ENCODE results near the gene DNAH9. TPM values are rescaled to one million over a fixed set of nuclear protein-coding genes. Genes with fewer than 3 reads are reported as not detected.

DNAH9 gene
- total RNA-seq, 4 donors from 2014 or later, result 0.13 to 0.19 TPM; not detected in 2

DNA sequence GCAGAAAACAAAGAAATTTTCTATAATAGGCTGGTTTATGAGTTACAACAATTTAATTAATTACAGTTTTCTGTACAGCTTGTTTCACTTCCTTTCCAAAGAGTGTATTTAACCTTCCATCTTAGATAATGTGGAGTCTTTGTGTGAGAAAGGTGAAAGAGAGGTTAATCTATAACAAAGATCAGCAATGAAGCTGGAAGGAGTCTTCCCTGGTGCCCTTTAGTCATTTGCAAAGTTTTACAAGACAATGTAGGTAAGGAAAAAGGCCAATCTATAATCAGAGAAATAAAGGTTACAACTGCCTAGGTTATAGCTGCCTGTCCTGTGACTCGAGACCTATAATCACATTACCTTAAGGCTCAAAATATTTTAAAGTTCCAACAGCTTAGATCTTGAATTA lies 257.0 kb downstream of the DNAH9 start:
- no peak overlapping the region for H3K27ac ChIP-seq

DNA sequence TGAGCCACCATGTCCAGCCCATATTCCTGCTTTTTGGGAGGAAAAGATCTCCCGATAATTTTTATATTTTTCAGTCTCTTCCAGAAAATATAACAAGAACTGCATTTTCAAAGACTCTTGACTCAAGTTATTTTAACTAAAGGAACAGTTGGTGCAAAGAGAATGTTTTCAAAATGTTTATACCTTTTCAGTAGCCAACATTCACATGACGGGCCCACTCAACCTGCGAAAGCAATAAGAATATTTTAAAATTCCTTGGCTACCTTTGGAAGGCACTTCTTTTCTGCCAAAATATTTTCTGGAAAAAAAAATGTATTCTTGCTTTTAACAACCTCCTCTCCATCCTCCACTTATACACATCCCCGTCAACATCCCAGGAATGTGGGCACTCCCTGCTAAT lies 258.7 kb downstream of the DNAH9 start:
- H3K4me1 ChIP-seq, result no peaks in the 10 kb centered on the region
- no peaks in the 10 kb centered on the region for H3K9me3 ChIP-seq
- TF ChIP-seq, protein P1, sequence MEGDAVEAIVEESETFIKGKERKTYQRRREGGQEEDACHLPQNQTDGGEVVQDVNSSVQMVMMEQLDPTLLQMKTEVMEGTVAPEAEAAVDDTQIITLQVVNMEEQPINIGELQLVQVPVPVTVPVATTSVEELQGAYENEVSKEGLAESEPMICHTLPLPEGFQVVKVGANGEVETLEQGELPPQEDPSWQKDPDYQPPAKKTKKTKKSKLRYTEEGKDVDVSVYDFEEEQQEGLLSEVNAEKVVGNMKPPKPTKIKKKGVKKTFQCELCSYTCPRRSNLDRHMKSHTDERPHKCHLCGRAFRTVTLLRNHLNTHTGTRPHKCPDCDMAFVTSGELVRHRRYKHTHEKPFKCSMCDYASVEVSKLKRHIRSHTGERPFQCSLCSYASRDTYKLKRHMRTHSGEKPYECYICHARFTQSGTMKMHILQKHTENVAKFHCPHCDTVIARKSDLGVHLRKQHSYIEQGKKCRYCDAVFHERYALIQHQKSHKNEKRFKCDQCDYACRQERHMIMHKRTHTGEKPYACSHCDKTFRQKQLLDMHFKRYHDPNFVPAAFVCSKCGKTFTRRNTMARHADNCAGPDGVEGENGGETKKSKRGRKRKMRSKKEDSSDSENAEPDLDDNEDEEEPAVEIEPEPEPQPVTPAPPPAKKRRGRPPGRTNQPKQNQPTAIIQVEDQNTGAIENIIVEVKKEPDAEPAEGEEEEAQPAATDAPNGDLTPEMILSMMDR (IDR thresholded peaks at IDR 0.05), result no peak
- no peak for TF ChIP-seq POLR2A (IDR thresholded peaks at IDR 0.05)
- no peaks in the 10 kb centered on the region for H3K27me3 ChIP-seq
- no peak for DNase-seq
- H3K4me3 ChIP-seq, result no peak overlapping the region
- H3K36me3 ChIP-seq, result no peaks in the 10 kb centered on the region
- no peak overlapping the region for H3K27ac ChIP-seq

More for the DNA sequence above, 257.0 kb downstream of the DNAH9 start:
- Histone ChIP-seq H3K9me3 (no peaks in the 10 kb centered on the region), H3K36me3 (no peaks in the 10 kb centered on the region), H3K4me1 (no peaks in the 10 kb centered on the region), H3K4me3 (no peak overlapping the region), H3K27me3 (no peaks in the 10 kb centered on the region)
- TF ChIP-seq, protein P1 (IDR thresholded peaks at IDR 0.05), result no peak
- TF ChIP-seq POLR2A (IDR thresholded peaks at IDR 0.05), result no peak
- no peak for DNase-seq

DNA sequence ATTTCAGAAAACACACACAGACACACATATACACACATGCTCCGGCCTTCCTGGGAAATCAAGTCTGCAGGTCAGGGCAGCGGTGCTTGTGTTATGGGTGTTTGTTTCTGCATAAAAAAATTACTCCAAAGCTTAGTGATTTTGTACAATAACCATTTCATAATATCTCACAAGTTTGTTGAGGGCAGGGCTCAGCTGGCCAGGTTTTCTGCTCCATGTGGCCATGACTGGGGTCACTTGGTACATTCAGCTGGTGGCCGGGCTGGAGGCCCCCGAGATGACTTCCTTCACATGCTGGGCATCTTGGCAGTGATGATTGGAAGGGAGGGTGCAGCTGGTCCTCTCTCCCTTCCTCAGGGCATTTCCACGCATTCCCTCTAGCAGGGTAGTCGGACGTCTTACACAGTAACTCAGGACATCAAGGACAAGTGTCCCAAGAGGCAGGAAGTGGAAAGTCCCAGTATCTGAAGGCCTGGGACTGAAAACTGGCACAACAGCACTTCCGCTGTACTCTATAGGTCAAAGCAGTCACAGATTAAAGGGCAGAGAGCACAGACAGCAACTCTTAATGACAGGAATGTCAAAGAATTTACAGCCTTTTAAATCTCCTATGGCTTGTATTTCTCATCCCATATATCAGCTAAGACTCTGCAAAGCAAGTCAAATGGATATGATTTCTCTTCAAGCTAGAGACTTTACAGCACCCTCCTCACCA lies 271.6 kb downstream of the DNAH9 start:
- Histone ChIP-seq H3K4me1 (no peaks in the 10 kb centered on the region), H3K9me3 (no peaks in the 10 kb centered on the region), H3K4me3 (no peak overlapping the region), H3K36me3 (no peaks in the 10 kb centered on the region), H3K27me3 (no peaks in the 10 kb centered on the region), H3K27ac (no peak overlapping the region)
- no peak for DNase-seq
- no peak for TF ChIP-seq POLR2A (IDR thresholded peaks at IDR 0.05)
- TF ChIP-seq, protein P1 (IDR thresholded peaks at IDR 0.05), result no peak

DNA sequence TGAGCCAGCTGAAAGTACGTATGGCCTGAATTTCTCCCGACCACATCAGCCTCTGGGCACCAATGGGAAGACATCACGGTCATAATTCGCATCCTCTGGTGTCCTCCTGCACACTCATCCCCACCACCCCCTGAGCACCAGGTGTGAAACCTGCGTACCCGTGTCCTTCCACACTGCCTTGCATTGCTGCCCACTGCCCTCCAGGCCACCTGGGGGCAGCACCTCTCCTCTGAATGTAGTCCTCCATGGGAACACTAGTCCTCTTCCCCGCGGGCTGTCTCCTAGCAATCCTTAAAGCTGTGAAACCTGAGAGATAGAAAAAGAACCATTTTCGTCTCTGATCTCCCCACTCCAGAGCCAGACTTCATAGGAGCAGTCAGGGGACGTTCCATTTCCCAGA lies 273.5 kb downstream of the DNAH9 start:
- Histone ChIP-seq H3K36me3 (no peaks in the 10 kb centered on the region), H3K4me3 (no peak overlapping the region), H3K27me3 (no peaks in the 10 kb centered on the region), H3K27ac (no peak overlapping the region), H3K4me1 (no peaks in the 10 kb centered on the region), H3K9me3 (no peaks in the 10 kb centered on the region)
- TF ChIP-seq, protein P1 (IDR thresholded peaks at IDR 0.05), result no peak
- TF ChIP-seq POLR2A (IDR thresholded peaks at IDR 0.05), result no peak
- no peak for DNase-seq

DNA sequence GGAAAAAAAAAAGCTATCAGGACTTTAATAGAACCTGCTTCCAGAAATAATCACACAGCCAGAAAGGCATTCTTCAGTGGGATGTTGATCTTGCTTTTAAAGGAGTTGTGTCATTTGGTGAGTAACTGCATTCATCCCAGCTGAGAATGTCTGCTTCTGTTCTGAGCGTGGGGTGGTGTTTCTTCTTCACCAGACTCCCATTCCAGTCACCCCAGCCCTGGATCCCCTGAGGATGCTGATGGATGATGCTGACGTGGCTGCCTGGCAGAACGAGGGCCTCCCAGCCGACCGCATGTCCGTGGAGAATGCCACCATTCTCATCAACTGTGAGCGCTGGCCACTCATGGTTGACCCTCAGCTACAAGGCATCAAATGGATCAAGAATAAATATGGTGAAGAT lies 276.5 kb downstream of the DNAH9 start:
- TF ChIP-seq POLR2A (IDR thresholded peaks at IDR 0.05), result no peak
- no peak for DNase-seq
- no peaks in the 10 kb centered on the region for H3K36me3 ChIP-seq
- no peaks in the 10 kb centered on the region for H3K9me3 ChIP-seq
- no peak overlapping the region for H3K27ac ChIP-seq
- no peaks in the 10 kb centered on the region for H3K4me1 ChIP-seq
- no peak overlapping the region for H3K4me3 ChIP-seq
- no peaks in the 10 kb centered on the region for H3K27me3 ChIP-seq

DNA sequence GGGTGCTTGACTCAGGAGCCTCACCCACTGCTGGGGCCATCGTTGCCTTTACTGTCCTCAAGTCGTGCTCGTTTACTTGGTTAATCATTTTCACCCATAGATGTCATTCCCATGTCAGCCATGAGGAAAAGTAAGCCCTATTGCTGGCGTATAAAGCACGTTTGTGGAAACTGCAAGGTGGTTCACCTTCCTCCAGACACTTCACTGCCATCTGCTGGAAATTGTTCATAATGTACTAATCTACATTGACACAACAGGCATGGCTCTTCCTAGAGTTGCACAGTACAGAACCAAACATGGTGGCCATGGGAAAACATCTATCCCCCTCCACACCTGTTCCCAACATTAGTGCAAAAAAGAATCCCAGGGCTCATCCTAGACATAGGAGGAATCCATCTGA lies 282.4 kb downstream of the DNAH9 start:
- H3K27me3 ChIP-seq, result no peaks in the 10 kb centered on the region
- H3K4me1 ChIP-seq, result no peaks in the 10 kb centered on the region
- no peaks in the 10 kb centered on the region for H3K36me3 ChIP-seq
- H3K27ac ChIP-seq, result no peak overlapping the region
- no peak for DNase-seq
- H3K9me3 ChIP-seq, result no peaks in the 10 kb centered on the region
- no peak overlapping the region for H3K4me3 ChIP-seq
- TF ChIP-seq, protein P1 (IDR thresholded peaks at IDR 0.05), result peak in 3 of 6 experiments; percentile 13 to 31 (median 24)
- TF ChIP-seq POLR2A (IDR thresholded peaks at IDR 0.05), result no peak

Data from Peyer's patch (tissue), 4 donors.